PC-3 (cell line): ENCODE results near the gene ABCD3. TPM values are rescaled to one million over a fixed set of nuclear protein-coding genes. Genes with fewer than 3 reads are reported as not detected.

Experiments used
- ATAC-seq: fragments of 200-7000 bp; cut with Tn5 transposase; 2 replicates; pipeline ENCODE4 v1.9.1; 2020; ENCODE audit warnings: mild to moderate bottlenecking, moderate library complexity
- BruUV-seq: library from RNA; stranded (reverse); fragments of 400-500 nt; replicated peaks from 2 replicates; lab custom pipeline; 2021; lab: Mats Ljungman, UMichigan
- CTCF ChIA-PET: fragments of 300-600 bp; sonication (Branson Sonifier 250); formaldehyde crosslinking; loops from one replicate; lab custom pipeline; 2022; ENCODE audit warnings: antibody characterized with exemption; lab: Charles Lee
- POLR2A ChIA-PET: fragments of 300-600 bp; sonication (Branson Sonifier 250); formaldehyde crosslinking; loops from one replicate; lab custom pipeline; 2022; ENCODE audit warnings: antibody characterized with exemption; ENCODE audit not compliant: unreplicated experiment; lab: Charles Lee
- DNase-seq: peaks from one replicate; pipeline ENCODE4 v3.0.0-alpha.2; 2015
- H2AFZ ChIP-seq: fragments of 300-600 bp; sonication (generic); 2 replicates; pipeline ENCODE4 v1.6.0; 2016; ENCODE audit warnings: antibody characterized with exemption, low read length
- H3F3A ChIP-seq: fragments of 300-600 bp; sonication (generic); one replicate; pipeline ENCODE4 v1.6.0; 2017; ENCODE audit warnings: antibody characterized with exemption, low read length, control low read depth, mild to moderate bottlenecking; ENCODE audit not compliant: unreplicated experiment
- H3K27ac ChIP-seq: fragments of 300-600 bp; sonication (generic); 2 replicates; pipeline ENCODE4 v1.5.1; 2016; ENCODE audit warnings: mild to moderate bottlenecking, low read length
- H3K27me3 ChIP-seq: fragments of 300-600 bp; sonication (generic); 2 replicates; pipeline ENCODE4 v1.6.1; 2016; ENCODE audit warnings: low read length, mixed read lengths
- H3K36me3 ChIP-seq: fragments of 300-600 bp; sonication (generic); 2 replicates; pipeline ENCODE4 v1.6.1; 2016; ENCODE audit warnings: low read depth, mixed run types, low read length, mixed read lengths
- H3K4me1 ChIP-seq: fragments of 300-600 bp; sonication (generic); 2 replicates; pipeline ENCODE4 v1.5.1; 2016; ENCODE audit warnings: low read length; ENCODE audit not compliant: insufficient read depth
- H3K4me2 ChIP-seq: fragments of 300-600 bp; sonication (generic); 2 replicates; pipeline ENCODE4 v1.6.0; 2016; ENCODE audit warnings: low read length
- H3K4me3 ChIP-seq: fragments of 300-600 bp; sonication (generic); 2 replicates; pipeline ENCODE4 v1.5.1; 2016; ENCODE audit warnings: mild to moderate bottlenecking, low read length, mixed read lengths
- H3K79me2 ChIP-seq: fragments of 300-600 bp; sonication (generic); 2 replicates; pipeline ENCODE4 v1.6.1; 2017; ENCODE audit warnings: low read length, mixed read lengths
- H3K9ac ChIP-seq: fragments of 300-600 bp; sonication (generic); 2 replicates; pipeline ENCODE4 v1.6.0; 2016; ENCODE audit warnings: mild to moderate bottlenecking, low read length
- H3K9me2 ChIP-seq: fragments of 300-600 bp; sonication (generic); replicated peaks from 2 replicates; pipeline ENCODE4 v1.6.1; 2016; ENCODE audit warnings: mixed run types, low read length, mixed read lengths
- H3K9me3 ChIP-seq: fragments of 300-600 bp; sonication (generic); 2 replicates; pipeline ENCODE4 v1.6.1; 2016; ENCODE audit warnings: low read length, mixed read lengths
- H4K20me1 ChIP-seq: fragments of 300-600 bp; sonication (generic); 2 replicates; pipeline ENCODE4 v1.6.1; 2016; ENCODE audit warnings: low read length, mixed read lengths
- CTCF ChIP-seq: fragments of 300-600 bp; sonication (generic); conservative IDR thresholded peaks from 2 replicates; pipeline ENCODE4 v1.5.1; 2017; ENCODE audit warnings: antibody characterized with exemption, low read depth, mild to moderate bottlenecking, low read length
- EZH2 ChIP-seq: fragments of 300-600 bp; sonication (generic); IDR thresholded peaks from one replicate; pipeline ENCODE4 v1.6.1; 2017; ENCODE audit warnings: antibody characterized with exemption, mild to moderate bottlenecking, low read length; ENCODE audit not compliant: unreplicated experiment
- EZH2phosphoT487 ChIP-seq: fragments of 300-600 bp; sonication (generic); IDR thresholded peaks from 2 replicates; pipeline ENCODE4 v1.6.1; 2018; ENCODE audit warnings: mild to moderate bottlenecking, antibody characterized with exemption, low read length, borderline replicate concordance
- intact Hi-C: fragments of 100-400 bp; cut with micrococcal nuclease; formaldehyde crosslinking; loops from 2 replicates; pipeline ENCODE4 v1.9.0; 2023
- total RNA-seq: library from RNA; depleted of rRNA; stranded (reverse); fragments of >200 nt; gene quantifications from 2 replicates; pipeline ENCODE4 v1.2.3, GENCODE V29; 2014

The ABCD3 gene
- total RNA-seq, 1 experiment from 2014 or later: 36.3 TPM

GRCh38 chr1:94384485-94385265 lies 33.5 kb upstream of the ABCD3 start:
- peaks cover 17% of the 10 kb centered on the region for H3K4me1 ChIP-seq
- no peaks in the 10 kb centered on the region for H3K9me3 ChIP-seq
- intact Hi-C loops: no loop called here
- peak overlapping the region; percentile 18; the same call in 1 of the 2 replicates for H2AFZ ChIP-seq
- no peaks in the 10 kb centered on the region for H3K79me2 ChIP-seq
- no peaks in the 10 kb centered on the region for H4K20me1 ChIP-seq
- TF ChIP-seq EZH2phosphoT487: no peak
- no peak for TF ChIP-seq EZH2
- TF ChIP-seq CTCF: no peak
- ChIA-PET CTCF (interaction anchor here (0.6 kb wide), 1 partner anchor 16 kb away, joined by 3 read pairs; no protein-coding TSS in a partner anchor), POLR2A (no interaction called here)
- no peak for ATAC-seq
- DNase-seq: peak; percentile 6
- no peaks in the 10 kb centered on the region for H3F3A ChIP-seq
- no peaks in the 10 kb centered on the region for H3K36me3 ChIP-seq
- no peak overlapping the region for H3K4me3 ChIP-seq
- 0 out of 2 replicates have a peak overlapping the region, but pooled peaks have one; percentile 16 for H3K27ac ChIP-seq
- no TSS peak for BruUV-seq
- H3K27me3 ChIP-seq: no peaks in the 10 kb centered on the region
- H3K4me2 ChIP-seq: no peak overlapping the region
- no peak overlapping the region for H3K9ac ChIP-seq
- no peaks in the 10 kb centered on the region for H3K9me2 ChIP-seq

GRCh38 chr1:94385308-94385929 lies 32.8 kb upstream of the ABCD3 start:
- no peak for DNase-seq
- H4K20me1 ChIP-seq: no peaks in the 10 kb centered on the region
- H3K36me3 ChIP-seq: no peaks in the 10 kb centered on the region
- no peaks in the 10 kb centered on the region for H3K9me2 ChIP-seq
- H3K4me2 ChIP-seq: no peak overlapping the region
- no peak overlapping the region for H3K27ac ChIP-seq
- no peaks in the 10 kb centered on the region for H3K27me3 ChIP-seq
- BruUV-seq: no TSS peak
- ChIA-PET POLR2A (no interaction called here), CTCF (no interaction called here)
- H3K9me3 ChIP-seq: no peaks in the 10 kb centered on the region
- peaks cover 17% of the 10 kb centered on the region for H3K4me1 ChIP-seq
- H3K4me3 ChIP-seq: no peak overlapping the region
- H3F3A ChIP-seq: no peaks in the 10 kb centered on the region
- ATAC-seq: no peak
- no peak overlapping the region for H3K9ac ChIP-seq
- intact Hi-C loops: no loop called here
- TF ChIP-seq EZH2: no peak
- TF ChIP-seq CTCF: no peak
- no peak for TF ChIP-seq EZH2phosphoT487
- peak overlapping the region; percentile 18; the same call in 1 of the 2 replicates for H2AFZ ChIP-seq
- H3K79me2 ChIP-seq: no peaks in the 10 kb centered on the region
